ENCODE results near the gene GABPB2. TPM values are rescaled to one million over a fixed set of nuclear protein-coding genes. Genes with fewer than 3 reads are reported as not detected.

Gene GABPB2
- total and polyA plus RNA-seq, 2 experiments from 2014 or later = 1.1 to 2.6 TPM

DNA sequence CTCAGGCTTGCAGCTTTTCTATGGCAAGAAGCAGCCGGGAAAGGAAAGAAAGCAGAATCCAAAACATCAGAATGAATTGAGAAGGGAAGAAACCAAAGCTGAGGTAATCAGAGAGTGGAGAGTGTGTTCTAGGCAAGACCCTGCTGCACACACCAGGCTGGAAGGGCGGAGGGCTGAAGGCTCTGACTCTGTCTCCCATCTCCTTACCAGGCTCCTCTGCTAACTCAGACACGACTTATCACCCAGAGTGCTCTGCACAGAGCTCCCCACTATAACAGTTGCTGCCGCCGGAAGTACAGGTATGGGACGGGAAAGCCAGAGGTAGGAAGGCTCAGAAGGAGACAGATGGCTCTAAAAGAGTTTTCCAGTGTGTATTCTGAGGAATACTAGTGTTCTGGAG lies 96.6 kb downstream of the GABPB2 start (continued):
- TF ChIP-seq, protein P1, sequence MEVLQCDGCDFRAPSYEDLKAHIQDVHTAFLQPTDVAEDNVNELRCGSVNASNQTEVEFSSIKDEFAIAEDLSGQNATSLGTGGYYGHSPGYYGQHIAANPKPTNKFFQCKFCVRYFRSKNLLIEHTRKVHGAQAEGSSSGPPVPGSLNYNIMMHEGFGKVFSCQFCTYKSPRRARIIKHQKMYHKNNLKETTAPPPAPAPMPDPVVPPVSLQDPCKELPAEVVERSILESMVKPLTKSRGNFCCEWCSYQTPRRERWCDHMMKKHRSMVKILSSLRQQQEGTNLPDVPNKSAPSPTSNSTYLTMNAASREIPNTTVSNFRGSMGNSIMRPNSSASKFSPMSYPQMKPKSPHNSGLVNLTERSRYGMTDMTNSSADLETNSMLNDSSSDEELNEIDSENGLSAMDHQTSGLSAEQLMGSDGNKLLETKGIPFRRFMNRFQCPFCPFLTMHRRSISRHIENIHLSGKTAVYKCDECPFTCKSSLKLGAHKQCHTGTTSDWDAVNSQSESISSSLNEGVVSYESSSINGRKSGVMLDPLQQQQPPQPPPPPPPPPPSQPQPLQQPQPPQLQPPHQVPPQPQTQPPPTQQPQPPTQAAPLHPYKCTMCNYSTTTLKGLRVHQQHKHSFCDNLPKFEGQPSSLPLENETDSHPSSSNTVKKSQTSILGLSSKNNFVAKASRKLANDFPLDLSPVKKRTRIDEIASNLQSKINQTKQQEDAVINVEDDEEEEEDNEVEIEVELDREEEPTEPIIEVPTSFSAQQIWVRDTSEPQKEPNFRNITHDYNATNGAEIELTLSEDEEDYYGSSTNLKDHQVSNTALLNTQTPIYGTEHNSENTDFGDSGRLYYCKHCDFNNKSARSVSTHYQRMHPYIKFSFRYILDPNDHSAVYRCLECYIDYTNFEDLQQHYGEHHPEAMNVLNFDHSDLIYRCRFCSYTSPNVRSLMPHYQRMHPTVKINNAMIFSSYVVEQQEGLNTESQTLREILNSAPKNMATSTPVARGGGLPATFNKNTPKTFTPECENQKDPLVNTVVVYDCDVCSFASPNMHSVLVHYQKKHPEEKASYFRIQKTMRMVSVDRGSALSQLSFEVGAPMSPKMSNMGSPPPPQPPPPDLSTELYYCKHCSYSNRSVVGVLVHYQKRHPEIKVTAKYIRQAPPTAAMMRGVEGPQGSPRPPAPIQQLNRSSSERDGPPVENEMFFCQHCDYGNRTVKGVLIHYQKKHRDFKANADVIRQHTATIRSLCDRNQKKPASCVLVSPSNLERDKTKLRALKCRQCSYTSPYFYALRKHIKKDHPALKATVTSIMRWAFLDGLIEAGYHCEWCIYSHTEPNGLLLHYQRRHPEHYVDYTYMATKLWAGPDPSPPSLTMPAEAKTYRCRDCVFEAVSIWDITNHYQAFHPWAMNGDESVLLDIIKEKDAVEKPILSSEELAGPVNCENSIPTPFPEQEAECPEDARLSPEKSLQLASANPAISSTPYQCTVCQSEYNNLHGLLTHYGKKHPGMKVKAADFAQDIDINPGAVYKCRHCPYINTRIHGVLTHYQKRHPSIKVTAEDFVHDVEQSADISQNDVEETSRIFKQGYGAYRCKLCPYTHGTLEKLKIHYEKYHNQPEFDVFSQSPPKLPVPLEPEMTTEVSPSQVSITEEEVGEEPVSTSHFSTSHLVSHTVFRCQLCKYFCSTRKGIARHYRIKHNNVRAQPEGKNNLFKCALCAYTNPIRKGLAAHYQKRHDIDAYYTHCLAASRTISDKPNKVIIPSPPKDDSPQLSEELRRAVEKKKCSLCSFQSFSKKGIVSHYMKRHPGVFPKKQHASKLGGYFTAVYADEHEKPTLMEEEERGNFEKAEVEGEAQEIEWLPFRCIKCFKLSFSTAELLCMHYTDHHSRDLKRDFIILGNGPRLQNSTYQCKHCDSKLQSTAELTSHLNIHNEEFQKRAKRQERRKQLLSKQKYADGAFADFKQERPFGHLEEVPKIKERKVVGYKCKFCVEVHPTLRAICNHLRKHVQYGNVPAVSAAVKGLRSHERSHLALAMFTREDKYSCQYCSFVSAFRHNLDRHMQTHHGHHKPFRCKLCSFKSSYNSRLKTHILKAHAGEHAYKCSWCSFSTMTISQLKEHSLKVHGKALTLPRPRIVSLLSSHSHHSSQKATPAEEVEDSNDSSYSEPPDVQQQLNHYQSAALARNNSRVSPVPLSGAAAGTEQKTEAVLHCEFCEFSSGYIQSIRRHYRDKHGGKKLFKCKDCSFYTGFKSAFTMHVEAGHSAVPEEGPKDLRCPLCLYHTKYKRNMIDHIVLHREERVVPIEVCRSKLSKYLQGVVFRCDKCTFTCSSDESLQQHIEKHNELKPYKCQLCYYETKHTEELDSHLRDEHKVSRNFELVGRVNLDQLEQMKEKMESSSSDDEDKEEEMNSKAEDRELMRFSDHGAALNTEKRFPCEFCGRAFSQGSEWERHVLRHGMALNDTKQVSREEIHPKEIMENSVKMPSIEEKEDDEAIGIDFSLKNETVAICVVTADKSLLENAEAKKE (CRISPR knock-in tag; IDR thresholded peaks at IDR 0.05) = no peak
- TF ChIP-seq, protein P2, sequence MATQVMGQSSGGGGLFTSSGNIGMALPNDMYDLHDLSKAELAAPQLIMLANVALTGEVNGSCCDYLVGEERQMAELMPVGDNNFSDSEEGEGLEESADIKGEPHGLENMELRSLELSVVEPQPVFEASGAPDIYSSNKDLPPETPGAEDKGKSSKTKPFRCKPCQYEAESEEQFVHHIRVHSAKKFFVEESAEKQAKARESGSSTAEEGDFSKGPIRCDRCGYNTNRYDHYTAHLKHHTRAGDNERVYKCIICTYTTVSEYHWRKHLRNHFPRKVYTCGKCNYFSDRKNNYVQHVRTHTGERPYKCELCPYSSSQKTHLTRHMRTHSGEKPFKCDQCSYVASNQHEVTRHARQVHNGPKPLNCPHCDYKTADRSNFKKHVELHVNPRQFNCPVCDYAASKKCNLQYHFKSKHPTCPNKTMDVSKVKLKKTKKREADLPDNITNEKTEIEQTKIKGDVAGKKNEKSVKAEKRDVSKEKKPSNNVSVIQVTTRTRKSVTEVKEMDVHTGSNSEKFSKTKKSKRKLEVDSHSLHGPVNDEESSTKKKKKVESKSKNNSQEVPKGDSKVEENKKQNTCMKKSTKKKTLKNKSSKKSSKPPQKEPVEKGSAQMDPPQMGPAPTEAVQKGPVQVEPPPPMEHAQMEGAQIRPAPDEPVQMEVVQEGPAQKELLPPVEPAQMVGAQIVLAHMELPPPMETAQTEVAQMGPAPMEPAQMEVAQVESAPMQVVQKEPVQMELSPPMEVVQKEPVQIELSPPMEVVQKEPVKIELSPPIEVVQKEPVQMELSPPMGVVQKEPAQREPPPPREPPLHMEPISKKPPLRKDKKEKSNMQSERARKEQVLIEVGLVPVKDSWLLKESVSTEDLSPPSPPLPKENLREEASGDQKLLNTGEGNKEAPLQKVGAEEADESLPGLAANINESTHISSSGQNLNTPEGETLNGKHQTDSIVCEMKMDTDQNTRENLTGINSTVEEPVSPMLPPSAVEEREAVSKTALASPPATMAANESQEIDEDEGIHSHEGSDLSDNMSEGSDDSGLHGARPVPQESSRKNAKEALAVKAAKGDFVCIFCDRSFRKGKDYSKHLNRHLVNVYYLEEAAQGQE (IDR thresholded peaks at IDR 0.05; ENCODE audit: unreplicated experiment) = no peak

DNA sequence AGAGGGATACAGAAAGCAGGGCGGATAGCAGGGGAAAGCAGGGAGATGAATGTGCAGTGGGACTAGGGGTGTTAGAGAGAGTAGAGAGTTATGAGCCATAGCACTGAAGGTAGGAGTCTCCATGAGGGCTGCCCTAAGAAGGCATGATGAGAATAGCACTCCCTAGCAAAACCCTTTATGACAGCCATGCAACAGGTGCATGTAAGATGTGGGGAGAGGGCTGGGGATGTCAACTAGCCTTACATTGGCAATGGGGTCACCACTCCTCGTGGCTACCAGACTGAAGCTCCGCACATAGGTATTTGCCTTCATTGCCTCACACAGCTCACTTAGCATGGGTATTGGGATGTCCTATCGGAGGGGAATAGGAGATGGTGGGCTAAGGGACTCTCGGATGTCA lies 100.6 kb downstream of the GABPB2 start:
- ATAC-seq (no peak), DNase-seq (ENCODE audit: low spot score) (no peak)
- H3K4me3 Mint-ChIP-seq = no peak overlapping the region; the same call in 2 of the 3 replicates
- Histone ChIP-seq H3K27me3 (ENCODE audit: insufficient read depth) (no peaks in the 10 kb centered on the region), H3K36me3 (ENCODE audit: insufficient read depth) (peaks cover 4% of the 10 kb centered on the region), H3K4me1 (ENCODE audit: insufficient read depth) (peaks cover 8% of the 10 kb centered on the region; the same call in 1 of the 2 replicates), H3K27ac (ENCODE audit: low read depth) (no peak overlapping the region), H2AFZ (no peak overlapping the region), H3K4me2 (no peak overlapping the region), H3K9me2 (ENCODE audit: insufficient read depth) (no peaks in the 10 kb centered on the region), H3K4me3 (no peak overlapping the region), H4K20me1 (replicated peaks; ENCODE audit: insufficient read depth) (no peaks in the 10 kb centered on the region), H3F3A (replicated peaks; ENCODE audit: low read depth) (no peaks in the 10 kb centered on the region), H3K79me2 (replicated peaks; ENCODE audit: insufficient read depth) (peaks cover 8% of the 10 kb centered on the region)
- no peak overlapping the region for H3K27ac Mint-ChIP-seq
- H3K9me3 Mint-ChIP-seq = no peaks in the 10 kb centered on the region
- H3K36me3 Mint-ChIP-seq (ENCODE audit: low read depth) = peaks cover 47% of the 10 kb centered on the region
- peaks cover 9% of the 10 kb centered on the region for H3K27me3 Mint-ChIP-seq (ENCODE audit: insufficient read depth, low read depth, poor library complexity)
- H3K4me1 Mint-ChIP-seq = peaks cover 7% of the 10 kb centered on the region; the same call in 2 of the 3 replicates
- no peak for TF ChIP-seq NANOG (IDR thresholded peaks at IDR 0.05; ENCODE audit: borderline replicate concordance)
- TF ChIP-seq, protein P2 (IDR thresholded peaks at IDR 0.05; ENCODE audit: unreplicated experiment) = no peak
- no peak for TF ChIP-seq STAT1 (IDR thresholded peaks at IDR 0.05; ENCODE audit: unreplicated experiment)
- no peak for TF ChIP-seq CREB1 (CRISPR knock-in tag; IDR thresholded peaks at IDR 0.05; ENCODE audit: low read depth)
- TF ChIP-seq POLR2AphosphoS5 (IDR thresholded peaks at IDR 0.05; ENCODE audit: low read depth) = no peak
- TF ChIP-seq EZH2 (IDR thresholded peaks at IDR 0.05; ENCODE audit: low read depth, unreplicated experiment) = no peak
- TF ChIP-seq, protein P3, sequence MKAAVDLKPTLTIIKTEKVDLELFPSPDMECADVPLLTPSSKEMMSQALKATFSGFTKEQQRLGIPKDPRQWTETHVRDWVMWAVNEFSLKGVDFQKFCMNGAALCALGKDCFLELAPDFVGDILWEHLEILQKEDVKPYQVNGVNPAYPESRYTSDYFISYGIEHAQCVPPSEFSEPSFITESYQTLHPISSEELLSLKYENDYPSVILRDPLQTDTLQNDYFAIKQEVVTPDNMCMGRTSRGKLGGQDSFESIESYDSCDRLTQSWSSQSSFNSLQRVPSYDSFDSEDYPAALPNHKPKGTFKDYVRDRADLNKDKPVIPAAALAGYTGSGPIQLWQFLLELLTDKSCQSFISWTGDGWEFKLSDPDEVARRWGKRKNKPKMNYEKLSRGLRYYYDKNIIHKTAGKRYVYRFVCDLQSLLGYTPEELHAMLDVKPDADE (IDR thresholded peaks at IDR 0.05) = no peak

Data from GM23338 (cell line).